Heart right ventricle (tissue), 16 donors: Measurements from ENCODE around the gene GRK1. TPM values are rescaled to one million over a fixed set of nuclear protein-coding genes. Genes with fewer than 3 reads are reported as not detected.
"Not testable (repeated sequence)": the region's sequence is repeated elsewhere in the genome, so short reads cannot be mapped to it uniquely, and the experiment has no call there.

Source experiments
- ATAC-seq, 8 donors: fragments of 200-7000 bp; cut with Tn5 transposase; one replicate each; pipeline ENCODE4 v1.9.1; 2020; ENCODE audit warnings: mild to moderate bottlenecking in 8 of 8, moderate library complexity in 8 of 8, moderate number of reproducible peaks in 1 of 8
- DNase-seq, 2 donors: peaks; one replicate each; pipeline ENCODE4 v3.0.0-alpha.2; 2020
- H3K27ac ChIP-seq, 10 donors: fragments of 200-600 bp; sonication (generic) in 2 of 10; one replicate each; pipeline versions ENCODE4 v1.5.0 to v1.8.0; 2020 to 2022; ENCODE audit warnings: mild to moderate bottlenecking in 3 of 10
- H3K27me3 ChIP-seq, 7 donors: fragments of 200-600 bp; one replicate each; pipeline ENCODE4 v1.8.0; 2021 to 2022; ENCODE audit warnings: mild to moderate bottlenecking in 2 of 7
- H3K36me3 ChIP-seq, 9 donors: fragments of 200-600 bp; sonication (generic) in 1 of 9; one replicate each; pipeline versions ENCODE4 v1.5.0 to v1.8.0; 2020 to 2022; ENCODE audit warnings: mild to moderate bottlenecking in 2 of 9
- H3K4me1 ChIP-seq, 9 donors: fragments of 200-600 bp; sonication (generic) in 1 of 9; one replicate each; pipeline versions ENCODE4 v1.5.0 to v1.8.0; 2020 to 2022; ENCODE audit warnings: mild to moderate bottlenecking in 4 of 9
- H3K4me3 ChIP-seq, 10 donors: fragments of 200-600 bp; sonication (generic) in 2 of 10; one replicate each; pipeline versions ENCODE4 v1.5.0 to v1.8.0; 2020 to 2022; ENCODE audit warnings: mild to moderate bottlenecking in 7 of 10, moderate library complexity in 2 of 10
- H3K9me3 ChIP-seq, 11 donors: fragments of 200-600 bp in 10 of 11; sonication (generic) in 2 of 11; one replicate each; pipeline versions ENCODE4 v1.5.0 to v1.8.0; 2013 to 2022; ENCODE audit warnings: mild to moderate bottlenecking in 2 of 11, control low read depth in 1 of 11, moderate library complexity in 1 of 11
- CTCF ChIP-seq, 9 donors: fragments of 200-600 bp; sonication (generic) in 2 of 9; IDR thresholded peaks; one replicate each; pipeline versions ENCODE4 v1.5.0 to v1.8.0; 2021 to 2022; ENCODE audit warnings: antibody characterized with exemption in 9 of 9, mild to moderate bottlenecking in 5 of 9, moderate library complexity in 1 of 9
- WGBS, 2 donors: extraction: QIAGEN DNeasy Blood & Tissue Kit; methylation state at CpG; one replicate each; pipeline ENCODE4 v1.1.7; 2013; ENCODE audit warnings: inconsistent platforms in 1 of 2; 5-methylcytosine and 5-hydroxymethylcytosine counted together
- intact Hi-C, 10 donors: fragments of 100-400 bp; cut with DNase I; formaldehyde crosslinking; loops; one replicate each; pipeline versions ENCODE4 v1.11.1 to v1.14.2; 2022
- polyA plus RNA-seq, 2 donors: library from polyadenylated mRNA; stranded (reverse); fragments of 200-250 nt; gene quantifications; one replicate each; pipeline ENCODE4 v1.2.3, GENCODE V29; 2013
- total RNA-seq, 10 donors: library from RNA; stranded (reverse); fragmentation: NEBNext Ultra II Directional in 3 of 10; extraction: Animal tissue kit (Norgen Biotek cat#: 25700) in 3 of 10; gene quantifications; one replicate each; pipeline versions ENCODE4 v1.2.1 to v1.2.4, GENCODE V29; 2021 to 2023
- donor health status: Arrhythmogenic right ventricular cardiomyopathy.
- donor health status: ischemic (EF 13 %, LVEDD 7.1; RV severe dilation, severe dysfunction).
- donor health status: healthy with polysubstance abuse.
- donor health status: DM: no; HTN: yes; CAD: no.
- donor health status: DM: no; HTN: no; CAD: no.
- donor health status: ischemic (EF 25% LVEDD 6.9; RV normal size, moderate dysfunction).
- donor health status: ischemic (EF 25% LVEDD 5.7; RV mildly dilated, moderate dysfunction).
- donor health status: healthy.
- donor health status: DM: yes; HTN: yes; CAD: no.
- donor health status: Ischemic cardiomyopathy.
- donor health status: ischemic (EF 35%, LVEDD 5.7; RV mildly dilated, moderate dysfunction).
- donor health status: nonischemic (EF 11% LVEDD 7.7; RV severe dilation, severe dysfunction).
- donor health status: DM: yes; HTN: yes; CAD: no.
- donor health status: PGD.
- donor health status: ischemic (EF 29% LVEDD 5.4; RV normal size, mild dysfunction).
- donor health status: nonischemic (EF 23%, LVEDD 6.1; RV moderate dilation, normal function).

Gene GRK1
- total and polyA plus RNA-seq, 12 donors: 0.01 to 0.79 (median 0.18) TPM; not detected in 4

GRCh38 chr13:113750554-113751399 is 83.8 kb downstream of the GRK1 start:
- Histone ChIP-seq H3K4me1 (peaks cover 0 to 7% (median 0%) of the 10 kb centered on the region in 9 donors), H3K9me3 (no peaks in the 10 kb centered on the region), H3K27ac (no peak overlapping the region), H3K36me3 (no peaks in the 10 kb centered on the region), H3K4me3 (no peak overlapping the region), H3K27me3 (peaks cover 0 to 5% (median 0%) of the 10 kb centered on the region in 7 donors)
- 92 to 93% methylated on average over 23 of the region's 23 CpGs for WGBS, 2 donors
- intact Hi-C loops: no loop called here
- TF ChIP-seq CTCF (IDR thresholded peaks at IDR 0.05): no peak
- no peak for DNase-seq
- no peak for ATAC-seq

GRCh38 chr13:113751491-113751890 is 84.5 kb downstream of the GRK1 start:
- TF ChIP-seq CTCF (IDR thresholded peaks at IDR 0.05): no peak
- WGBS, 2 donors: 95% methylated on average over 19 of the region's 19 CpGs
- intact Hi-C loops: no loop called here
- ATAC-seq (no peak), DNase-seq (no peak)
- Histone ChIP-seq H3K9me3 (no peaks in the 10 kb centered on the region), H3K27ac (no peak overlapping the region), H3K36me3 (no peaks in the 10 kb centered on the region), H3K4me1 (peaks cover 0 to 7% (median 0%) of the 10 kb centered on the region in 9 donors), H3K27me3 (peaks cover 0 to 5% (median 0%) of the 10 kb centered on the region in 7 donors), H3K4me3 (no peak overlapping the region)

GRCh38 chr13:113752211-113752986 is 85.4 kb downstream of the GRK1 start:
- 96 to 98% methylated on average over 42 to 63 of the region's 78 CpGs for WGBS, 2 donors
- intact Hi-C loops: not testable (repeated sequence)

GRCh38 chr13:113753171-113753570 is 86.2 kb downstream of the GRK1 start:
- Histone ChIP-seq H3K4me1 (peaks cover 0 to 7% (median 0%) of the 10 kb centered on the region in 9 donors), H3K4me3 (no peak overlapping the region), H3K27me3 (peaks cover 0 to 5% (median 0%) of the 10 kb centered on the region in 7 donors), H3K36me3 (no peaks in the 10 kb centered on the region), H3K27ac (no peak overlapping the region), H3K9me3 (no peaks in the 10 kb centered on the region)
- 76 to 81% methylated on average over 11 of the region's 11 CpGs for WGBS, 2 donors
- DNase-seq (no peak), ATAC-seq (no peak)
- intact Hi-C loops: no loop called here
- no peak for TF ChIP-seq CTCF (IDR thresholded peaks at IDR 0.05)

More at GRCh38 chr13:113752211-113752986, 85.4 kb downstream of the GRK1 start:
- ATAC-seq, DNase-seq, H3K9me3 ChIP-seq, H3K4me1 ChIP-seq, H3K4me3 ChIP-seq, H3K27ac ChIP-seq, H3K27me3 ChIP-seq, H3K36me3 ChIP-seq: not testable (repeated sequence)
